Measurements from ENCODE around the gene TLCD2. TPM values are rescaled to one million over a fixed set of nuclear protein-coding genes. Genes with fewer than 3 reads are reported as not detected.
"Not testable (repeated sequence)": the region's sequence is repeated elsewhere in the genome, so short reads cannot be mapped to it uniquely, and the experiment has no call there.

The TLCD2 gene
- polyA plus RNA-seq, 1 experiment = 3.1 TPM

DNA sequence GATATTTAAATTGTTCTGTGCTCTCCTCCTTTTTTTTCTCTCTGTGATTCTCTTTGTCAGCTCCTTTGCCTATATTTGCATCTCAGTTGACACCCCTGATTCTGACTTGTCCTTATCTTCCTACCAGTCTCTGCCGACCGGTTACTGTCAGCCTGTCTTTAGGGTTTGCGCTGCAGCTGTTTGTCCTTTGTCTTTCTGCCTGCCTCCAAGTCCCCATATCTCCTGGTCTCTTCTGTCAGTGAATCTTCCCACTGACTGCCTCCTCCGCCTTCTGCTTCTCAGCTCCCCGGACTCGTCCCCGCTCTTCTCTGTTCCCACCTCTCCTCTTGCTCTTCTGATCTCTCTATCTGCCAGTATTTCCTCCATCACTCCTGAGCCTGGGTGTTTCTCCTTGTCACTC, 5.2 kb downstream of the TLCD2 start:
- H3K27me3 ChIP-seq (ENCODE audit: control insufficient read depth, insufficient read depth, low read length) = no peaks in the 10 kb centered on the region

DNA sequence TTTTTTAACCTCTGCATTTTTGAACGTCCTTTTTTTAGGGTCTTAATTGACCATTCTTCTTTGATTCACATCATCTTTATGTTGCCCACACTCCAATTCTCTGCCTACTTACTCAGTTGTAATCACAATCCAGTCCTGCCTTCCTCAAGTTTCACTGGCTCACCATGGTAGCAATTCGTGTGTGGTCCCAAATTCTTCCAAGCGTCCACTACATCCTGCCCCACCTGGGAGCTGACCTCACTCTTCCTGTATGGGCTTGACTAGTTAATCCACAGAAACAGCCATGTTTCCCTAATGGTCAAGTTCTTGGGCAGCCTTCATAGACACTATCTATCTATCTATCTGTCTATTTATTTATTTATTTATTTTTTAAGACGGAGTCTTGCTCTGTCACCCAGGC, 7.1 kb downstream of the TLCD2 start:
- Histone ChIP-seq H3K27me3 (ENCODE audit: control insufficient read depth, insufficient read depth, low read length) (no peaks in the 10 kb centered on the region), H3K4me3 (ENCODE audit: low read depth, low read length) (no peak overlapping the region), H3K27ac (ENCODE audit: low read depth, low read length) (no peak overlapping the region), H3K9me3 (ENCODE audit: control insufficient read depth, insufficient read depth, low read length) (no peaks in the 10 kb centered on the region)
- ChIA-PET POLR2A (interaction anchor here (1.2 kb wide), 1 partner anchor 34 kb away, joined by 5 read pairs; no protein-coding TSS in a partner anchor), CTCF (no interaction called here)
- no peak for DNase-seq (ENCODE audit: low read depth, low spot score)
- TF ChIP-seq, protein P1, sequence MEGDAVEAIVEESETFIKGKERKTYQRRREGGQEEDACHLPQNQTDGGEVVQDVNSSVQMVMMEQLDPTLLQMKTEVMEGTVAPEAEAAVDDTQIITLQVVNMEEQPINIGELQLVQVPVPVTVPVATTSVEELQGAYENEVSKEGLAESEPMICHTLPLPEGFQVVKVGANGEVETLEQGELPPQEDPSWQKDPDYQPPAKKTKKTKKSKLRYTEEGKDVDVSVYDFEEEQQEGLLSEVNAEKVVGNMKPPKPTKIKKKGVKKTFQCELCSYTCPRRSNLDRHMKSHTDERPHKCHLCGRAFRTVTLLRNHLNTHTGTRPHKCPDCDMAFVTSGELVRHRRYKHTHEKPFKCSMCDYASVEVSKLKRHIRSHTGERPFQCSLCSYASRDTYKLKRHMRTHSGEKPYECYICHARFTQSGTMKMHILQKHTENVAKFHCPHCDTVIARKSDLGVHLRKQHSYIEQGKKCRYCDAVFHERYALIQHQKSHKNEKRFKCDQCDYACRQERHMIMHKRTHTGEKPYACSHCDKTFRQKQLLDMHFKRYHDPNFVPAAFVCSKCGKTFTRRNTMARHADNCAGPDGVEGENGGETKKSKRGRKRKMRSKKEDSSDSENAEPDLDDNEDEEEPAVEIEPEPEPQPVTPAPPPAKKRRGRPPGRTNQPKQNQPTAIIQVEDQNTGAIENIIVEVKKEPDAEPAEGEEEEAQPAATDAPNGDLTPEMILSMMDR (IDR thresholded peaks at IDR 0.05; ENCODE audit: low read depth, low read length) = no peak

More for the DNA sequence above, 5.2 kb downstream of the TLCD2 start:
- POLR2A ChIA-PET = no interaction called here
- Histone ChIP-seq H3K9me3 (ENCODE audit: control insufficient read depth, insufficient read depth, low read length) (no peaks in the 10 kb centered on the region), H3K4me3 (ENCODE audit: low read depth, low read length) (no peak overlapping the region), H3K27ac (ENCODE audit: low read depth, low read length) (no peak overlapping the region)
- no peak for DNase-seq (ENCODE audit: low read depth, low spot score)
- CTCF ChIA-PET = no interaction called here
- TF ChIP-seq, protein P1 (IDR thresholded peaks at IDR 0.05; ENCODE audit: low read depth, low read length) = no peak

DNA sequence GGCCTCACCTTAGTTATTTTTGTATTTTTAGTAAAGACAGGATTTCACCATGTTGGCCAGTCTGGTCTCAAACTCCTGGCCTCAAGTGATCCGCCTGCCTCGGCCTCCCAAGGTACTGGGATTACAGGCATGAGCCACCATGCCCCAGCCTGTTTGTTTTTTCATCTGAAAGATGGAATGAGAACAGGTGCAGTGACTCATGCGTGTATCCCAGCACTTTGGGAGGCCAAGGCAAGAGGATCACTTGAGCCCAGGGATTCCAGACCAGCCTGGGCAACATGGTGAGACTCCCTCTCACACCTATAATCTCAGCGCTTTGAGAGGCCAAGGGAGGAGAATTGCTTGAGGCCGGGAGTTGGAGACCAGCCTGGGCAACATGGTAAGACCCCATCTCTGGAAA, 10.3 kb downstream of the TLCD2 start:
- CTCF ChIA-PET; H3K27me3 ChIP-seq (ENCODE audit: control insufficient read depth, insufficient read depth, low read length); DNase-seq (ENCODE audit: low read depth, low spot score); H3K4me3 ChIP-seq (ENCODE audit: low read depth, low read length); H3K9me3 ChIP-seq (ENCODE audit: control insufficient read depth, insufficient read depth, low read length); H3K27ac ChIP-seq (ENCODE audit: low read depth, low read length): not testable (repeated sequence)
- POLR2A ChIA-PET = interaction anchor here (0.6 kb wide), 1 partner anchor 286 kb away, joined by 5 read pairs; no protein-coding TSS in a partner anchor

DNA sequence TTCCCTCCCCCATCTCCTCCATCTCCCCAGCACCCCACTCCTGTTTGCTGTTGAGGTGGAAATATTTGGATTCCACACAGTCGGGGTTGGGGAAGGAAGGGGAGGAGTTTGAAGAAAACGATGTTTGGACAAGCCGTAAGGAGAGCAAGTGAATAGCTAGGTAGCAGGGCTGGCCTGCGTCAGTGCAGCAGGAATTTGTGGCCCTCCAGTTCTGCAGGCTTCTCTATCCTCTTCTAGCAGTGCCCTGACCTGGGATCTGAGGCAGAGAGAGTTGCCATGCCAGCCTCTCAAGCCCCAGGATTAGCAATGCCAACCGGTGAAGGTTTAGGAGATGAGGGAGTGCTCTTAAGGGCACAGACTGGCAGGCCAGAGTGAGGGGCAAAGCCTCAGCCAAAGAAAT, 12.5 kb downstream of the TLCD2 start:
- ChIA-PET CTCF (no interaction called here), POLR2A (no interaction called here)
- Histone ChIP-seq H3K4me3 (ENCODE audit: low read depth, low read length) (no peak overlapping the region), H3K9me3 (ENCODE audit: control insufficient read depth, insufficient read depth, low read length) (peaks cover 5% of the 10 kb centered on the region), H3K27me3 (ENCODE audit: control insufficient read depth, insufficient read depth, low read length) (no peaks in the 10 kb centered on the region), H3K27ac (ENCODE audit: low read depth, low read length) (no peak overlapping the region)
- no peak for DNase-seq (ENCODE audit: low read depth, low spot score)
- TF ChIP-seq, protein P1 (IDR thresholded peaks at IDR 0.05; ENCODE audit: low read depth, low read length) = no peak

DNA sequence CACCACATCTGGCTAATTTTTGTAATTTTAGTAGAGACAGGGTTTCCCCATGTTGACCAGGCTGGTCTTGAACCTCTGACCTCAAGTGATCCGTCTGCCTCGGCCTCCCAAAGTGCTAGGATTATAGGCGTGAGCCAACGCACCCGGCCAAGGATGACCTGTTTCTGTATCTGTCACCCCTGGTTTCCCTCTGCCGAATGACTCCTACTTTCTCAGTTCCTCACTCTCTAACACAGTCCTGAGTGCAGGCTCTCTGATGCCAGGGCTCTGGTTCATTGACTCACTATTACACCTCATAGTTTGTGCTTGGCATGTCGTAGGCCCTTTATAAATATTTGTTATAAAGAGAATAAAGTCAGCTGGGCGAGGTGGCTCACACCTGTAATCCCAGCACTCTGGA, 14.8 kb downstream of the TLCD2 start:
- ChIA-PET CTCF (no interaction called here), POLR2A (no interaction called here)
- Histone ChIP-seq H3K9me3 (ENCODE audit: control insufficient read depth, insufficient read depth, low read length) (peaks cover 10% of the 10 kb centered on the region), H3K4me3 (ENCODE audit: low read depth, low read length) (no peak overlapping the region), H3K27ac (ENCODE audit: low read depth, low read length) (no peak overlapping the region), H3K27me3 (ENCODE audit: control insufficient read depth, insufficient read depth, low read length) (no peaks in the 10 kb centered on the region)
- DNase-seq (ENCODE audit: low read depth, low spot score) = no peak
- TF ChIP-seq, protein P1 (IDR thresholded peaks at IDR 0.05; ENCODE audit: low read depth, low read length) = no peak

DNA sequence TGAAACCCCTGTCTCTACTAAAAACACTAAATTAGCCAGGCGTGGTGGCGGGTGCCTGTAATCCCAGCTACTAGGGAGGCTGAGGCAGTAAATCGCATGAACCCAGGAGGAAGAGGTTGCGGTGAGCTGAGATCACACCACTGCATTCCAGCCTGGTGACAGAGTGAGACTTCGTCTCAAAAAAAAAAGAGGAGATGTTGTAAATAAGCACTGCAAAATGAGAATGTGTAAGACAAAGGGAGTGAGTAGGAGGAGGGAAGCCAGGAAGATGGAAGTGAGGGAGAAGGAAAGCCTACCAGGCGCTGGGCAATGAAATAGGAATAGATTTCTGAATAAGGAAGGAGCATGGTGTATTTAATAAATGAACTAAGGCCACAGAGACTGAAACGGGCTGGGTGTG, 16.8 kb downstream of the TLCD2 start:
- Histone ChIP-seq H3K27ac (ENCODE audit: low read depth, low read length) (no peak overlapping the region), H3K9me3 (ENCODE audit: control insufficient read depth, insufficient read depth, low read length) (peaks cover 10% of the 10 kb centered on the region), H3K27me3 (ENCODE audit: control insufficient read depth, insufficient read depth, low read length) (no peaks in the 10 kb centered on the region), H3K4me3 (ENCODE audit: low read depth, low read length) (no peak overlapping the region)
- no peak for DNase-seq (ENCODE audit: low read depth, low spot score)
- POLR2A ChIA-PET = no interaction called here
- CTCF ChIA-PET = no interaction called here
- TF ChIP-seq, protein P1 (IDR thresholded peaks at IDR 0.05; ENCODE audit: low read depth, low read length) = no peak

All from AG04450 (cell line).